GM12878 (cell line): ENCODE measurements around the gene SERTAD2. TPM values are rescaled to one million over a fixed set of nuclear protein-coding genes. Genes with fewer than 3 reads are reported as not detected.

Source experiments
- BCL11A ChIP-seq: IDR thresholded peaks from 2 replicates; pipeline ENCODE4 v1.6.1; 2011; ENCODE audit warnings: low read depth, low read length
- BCL3 ChIP-seq: IDR thresholded peaks from 2 replicates; pipeline ENCODE4 v1.6.1; 2011; ENCODE audit warnings: borderline replicate concordance, low read depth, mild to moderate bottlenecking, moderate library complexity, low read length; ENCODE audit not compliant: insufficient read depth, poor library complexity, severe bottlenecking
- CREB1 ChIP-seq: IDR thresholded peaks from 2 replicates; pipeline ENCODE4 v1.6.1; 2012; ENCODE audit warnings: low read depth, mild to moderate bottlenecking, inconsistent platforms
- CREM ChIP-seq: IDR thresholded peaks from 2 replicates; pipeline ENCODE4 v1.6.1; 2014; ENCODE audit warnings: antibody characterized with exemption, low read depth
- HCFC1 ChIP-seq: fragments of 150-350 bp; IDR thresholded peaks from 2 replicates; pipeline ENCODE4 v1.6.1; 2014; ENCODE audit warnings: low read length
- IRF5 ChIP-seq: fragments of 450-650 bp; IDR thresholded peaks from 2 replicates; pipeline ENCODE4 v1.6.1; 2017; ENCODE audit warnings: borderline replicate concordance
- JUNB ChIP-seq: IDR thresholded peaks from 2 replicates; pipeline ENCODE4 v1.6.1; 2016; ENCODE audit warnings: antibody characterized with exemption, mild to moderate bottlenecking
- MLLT1 ChIP-seq: fragments of 450-650 bp; IDR thresholded peaks from 2 replicates; pipeline ENCODE4 v1.6.1; 2016; ENCODE audit warnings: mild to moderate bottlenecking
- NRF1 ChIP-seq: conservative IDR thresholded peaks from 2 replicates; pipeline ENCODE4 v1.6.1; 2011; ENCODE audit warnings: mild to moderate bottlenecking, low read depth, low read length, improper control_type of control experiment
- RUNX3 ChIP-seq: IDR thresholded peaks from 2 replicates; pipeline ENCODE4 v1.6.1; 2012; ENCODE audit warnings: low read length, inconsistent platforms
- SIN3A ChIP-seq: IDR thresholded peaks from 2 replicates; pipeline ENCODE4 v1.6.1; 2012; ENCODE audit warnings: low read depth, low read length, improper control_type of control experiment
- SKIL ChIP-seq: fragments of 450-650 bp; IDR thresholded peaks from 2 replicates; pipeline ENCODE4 v1.6.1; 2017; ENCODE audit warnings: mild to moderate bottlenecking, low read depth, inconsistent platforms; ENCODE audit not compliant: poor library complexity, severe bottlenecking
- YY1 ChIP-seq: IDR thresholded peaks from 2 replicates; pipeline ENCODE4 v1.6.1; 2011; ENCODE audit warnings: low read depth, mild to moderate bottlenecking, low read length
- polyA plus RNA-seq, 11 experiments: library from polyadenylated mRNA; depleted of rRNA in 4 of 11; unstranded in 6 of 11; stranded (reverse) in 5 of 11; fragments of >200 nt; fragmentation: Nextera tagmentation in 4 of 11; fragmentation: Illumina TruSeq in 1 of 11; extraction: Ambion mirVana in 4 of 11; extraction: Trizol in 1 of 11; gene quantifications; 1 replicate in 1 of 11; 2 replicates in 10 of 11; pipeline versions ENCODE4 v1.2.1 to v1.2.3, GENCODE V29; 2011 to 2016; ENCODE audit warnings: inconsistent platforms in 2 of 11, missing spikeins in 2 of 11, low read depth in 1 of 11
- total RNA-seq, 4 experiments: library from RNA; depleted of rRNA in 3 of 4; stranded (reverse); fragments of >200 nt in 3 of 4; fragmentation: Illumina TruSeq in 1 of 4; extraction: Trizol in 1 of 4; gene quantifications; 2 replicates each; pipeline versions ENCODE4 v1.2.1 to v1.2.3, GENCODE V29; 2013 to 2021

SERTAD2 gene
- total and polyA plus RNA-seq, 10 of the 15 experiments (the other 5 are each of a cell fraction or from before 2014, with no cell fraction given): 7.9 to 28.7 (median 20.1) TPM

GRCh38 chr2:64655018-64655664 lies 1.4 kb upstream of the SERTAD2 start (continued):
- no peak for TF ChIP-seq MLLT1
- TF ChIP-seq JUNB: peak; percentile 10; the same call in 1 of the 2 replicates
- no peak for TF ChIP-seq HCFC1
- TF ChIP-seq BCL11A: 0 out of 2 replicates have a peak, but pooled peaks have one; percentile 18
- TF ChIP-seq IRF5: no peak
- no peak for TF ChIP-seq NRF1
- TF ChIP-seq RUNX3: no peak
- TF ChIP-seq SKIL: no peak
- TF ChIP-seq SIN3A: no peak
- 0 out of 2 replicates have a peak, but pooled peaks have one; percentile 8 for TF ChIP-seq CREM
- TF ChIP-seq CREB1: no peak
- no peak for TF ChIP-seq BCL3
- 0 out of 2 replicates have a peak, but pooled peaks have one; percentile 38 for TF ChIP-seq YY1
- TF ChIP-seq, all 136 proteins: peak for 9
